GM12878 (cell line): Measurements from ENCODE around the gene PDILT.
"Not testable (repeated sequence)": the region's sequence is repeated elsewhere in the genome, so short reads cannot be mapped to it uniquely, and the experiment has no call there.

Source experiments
- ASH2L ChIP-seq: fragments of 300-600, 200-600 bp; sonication (generic); IDR thresholded peaks from 2 replicates; pipeline ENCODE4 v1.6.1; 2017; ENCODE audit warnings: low read depth, mild to moderate bottlenecking, borderline replicate concordance
- CTCF ChIP-seq, 3 experiments: IDR thresholded peaks in 2 of 3; conservative IDR thresholded peaks in 1 of 3; 2 replicates each; pipeline ENCODE4 v1.5.1; 2011; ENCODE audit warnings: low read depth in 3 of 3, low read length in 3 of 3, mild to moderate bottlenecking in 3 of 3, control low read depth in 2 of 3, moderate library complexity in 2 of 3, inconsistent platforms in 1 of 3, mixed read lengths in 1 of 3; ENCODE audit not compliant: control insufficient read depth in 2 of 3, insufficient read depth in 1 of 3; ENCODE audit errors: extremely low read depth in 1 of 3
- EP300 ChIP-seq, 2 experiments: fragments of 150-350 bp in 1 of 2; IDR thresholded peaks; 2 replicates each; pipeline ENCODE4 v1.6.1; 2011 to 2012; ENCODE audit warnings: low read depth in 2 of 2, low read length in 2 of 2, borderline replicate concordance in 1 of 2, improper control_type of control experiment in 1 of 2, inconsistent platforms in 1 of 2; ENCODE audit not compliant: control insufficient read depth in 1 of 2
- POLR2A ChIP-seq: IDR thresholded peaks from 2 replicates; pipeline ENCODE4 v1.6.1; 2011; ENCODE audit warnings: low read depth, mild to moderate bottlenecking, low read length
- RAD21 ChIP-seq: IDR thresholded peaks from 2 replicates; pipeline ENCODE4 v1.6.1; 2011; ENCODE audit warnings: mild to moderate bottlenecking, low read depth, low read length, moderate library complexity; ENCODE audit not compliant: insufficient read depth
- SREBF2 ChIP-seq: IDR thresholded peaks from 2 replicates; pipeline ENCODE4 v1.6.1; 2012; ENCODE audit warnings: mild to moderate bottlenecking, low read length
- USF2 ChIP-seq: IDR thresholded peaks from 2 replicates; pipeline ENCODE4 v1.6.1; 2011; ENCODE audit warnings: low read depth, low read length, improper control_type of control experiment, borderline replicate concordance
- TF ChIP-seq, protein P1 (sequence below): fragments of 450-650 bp; IDR thresholded peaks from 2 replicates; pipeline ENCODE4 v1.6.1; 2016; ENCODE audit warnings: mild to moderate bottlenecking

- not testable (repeated sequence) for TF ChIP-seq EP300 (IDR thresholded peaks at IDR 0.05; ENCODE audit: borderline replicate concordance in 1 of 2, control insufficient read depth in 1 of 2, low read depth in 2 of 2, low read length in 2 of 2); USF2; SREBF2; CTCF (IDR thresholded peaks at IDR 0.05 in 2 of 3, conservative IDR thresholded peaks at IDR 0.05 in 1 of 3; ENCODE audit: control insufficient read depth in 2 of 3, extremely low read depth in 1 of 3, insufficient read depth in 1 of 3, low read depth in 3 of 3, low read length in 3 of 3); POLR2A; ASH2L; RAD21
- TF ChIP-seq, protein P1, sequence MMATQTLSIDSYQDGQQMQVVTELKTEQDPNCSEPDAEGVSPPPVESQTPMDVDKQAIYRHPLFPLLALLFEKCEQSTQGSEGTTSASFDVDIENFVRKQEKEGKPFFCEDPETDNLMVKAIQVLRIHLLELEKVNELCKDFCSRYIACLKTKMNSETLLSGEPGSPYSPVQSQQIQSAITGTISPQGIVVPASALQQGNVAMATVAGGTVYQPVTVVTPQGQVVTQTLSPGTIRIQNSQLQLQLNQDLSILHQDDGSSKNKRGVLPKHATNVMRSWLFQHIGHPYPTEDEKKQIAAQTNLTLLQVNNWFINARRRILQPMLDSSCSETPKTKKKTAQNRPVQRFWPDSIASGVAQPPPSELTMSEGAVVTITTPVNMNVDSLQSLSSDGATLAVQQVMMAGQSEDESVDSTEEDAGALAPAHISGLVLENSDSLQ, result not testable (repeated sequence)
Measured at GRCh38 chr16:20440731-20441130, 36.2 kb upstream of the PDILT start.
